Smooth muscle cell (in vitro differentiated cells): ENCODE results near the gene RHOH. TPM values are rescaled to one million over a fixed set of nuclear protein-coding genes. Genes with fewer than 3 reads are reported as not detected.

Source experiments
- DNase-seq: peaks from one replicate; lab custom pipeline; 2025; ENCODE audit not compliant: unreplicated experiment; lab: John Stamatoyannopoulos, UW
- H2AFZ ChIP-seq: fragments of 200-600 bp; sonication (generic); 2 replicates; pipeline ENCODE4 v1.6.0; 2016; ENCODE audit warnings: antibody characterized with exemption, low read depth, mild to moderate bottlenecking
- H3F3A ChIP-seq: fragments of 200-600 bp; sonication (generic); 2 replicates; pipeline ENCODE4 v1.6.0; 2017; ENCODE audit warnings: antibody characterized with exemption, low read depth
- H3K27ac ChIP-seq: fragments of 200-600 bp; sonication (generic); 2 replicates; pipeline ENCODE4 v1.5.1; 2016; ENCODE audit warnings: low read depth, mild to moderate bottlenecking
- H3K27me3 ChIP-seq: fragments of 200-600 bp; sonication (generic); 2 replicates; pipeline ENCODE4 v1.6.1; 2016; ENCODE audit warnings: low read depth, mild to moderate bottlenecking
- H3K36me3 ChIP-seq: fragments of 200-600 bp; sonication (generic); 2 replicates; pipeline ENCODE4 v1.5.1; 2016; ENCODE audit warnings: low read depth
- H3K4me1 ChIP-seq: fragments of 200-600 bp; sonication (generic); 2 replicates; pipeline ENCODE4 v1.5.1; 2016; ENCODE audit warnings: low read depth
- H3K4me2 ChIP-seq: fragments of 200-600 bp; sonication (generic); 2 replicates; pipeline ENCODE4 v1.6.0; 2016; ENCODE audit warnings: mild to moderate bottlenecking
- H3K4me3 ChIP-seq: fragments of 200-600 bp; sonication (generic); 2 replicates; pipeline ENCODE4 v1.5.1; 2016; ENCODE audit warnings: mild to moderate bottlenecking
- H3K79me2 ChIP-seq: fragments of 200-600 bp; sonication (generic); 2 replicates; pipeline ENCODE4 v1.6.0; 2016; ENCODE audit warnings: low read depth, mild to moderate bottlenecking
- H3K9ac ChIP-seq: fragments of 200-600 bp; sonication (generic); 2 replicates; pipeline ENCODE4 v1.6.0; 2016; ENCODE audit warnings: low read depth
- H3K9me3 ChIP-seq: fragments of 200-600 bp; sonication (generic); replicated peaks from 2 replicates; pipeline ENCODE4 v1.5.1; 2016; ENCODE audit warnings: low read depth
- H4K20me1 ChIP-seq: fragments of 200-600 bp; sonication (generic); 2 replicates; pipeline ENCODE4 v1.6.0; 2016; ENCODE audit warnings: low read depth
- WGBS: methylation state at CpG from one replicate; pipeline ENCODE4 v1.1.7; 2016; ENCODE audit warnings: low lambda C conversion rate; 5-methylcytosine and 5-hydroxymethylcytosine counted together
- polyA plus RNA-seq: library from polyadenylated mRNA; unstranded; fragments of >200 nt; fragmentation: Nextera tagmentation; extraction: Ambion mirVana; gene quantifications from 2 replicates; pipeline ENCODE4 v1.2.1, GENCODE V29; 2016
- total RNA-seq: library from RNA; depleted of rRNA; stranded (reverse); fragments of >200 nt; gene quantifications from 2 replicates; pipeline ENCODE4 v1.2.3, GENCODE V29; 2014
- TF ChIP-seq, protein P1 (sequence below): fragments of 200-600 bp; sonication (generic); IDR thresholded peaks from 2 replicates; pipeline ENCODE4 v1.5.1; 2017; ENCODE audit warnings: borderline replicate concordance, mild to moderate bottlenecking, antibody characterized with exemption; ENCODE audit not compliant: insufficient read depth, poor library complexity, severe bottlenecking

Gene RHOH
- total and polyA plus RNA-seq, 2 experiments from 2014 or later = 0.46 TPM; not detected in 1

DNA sequence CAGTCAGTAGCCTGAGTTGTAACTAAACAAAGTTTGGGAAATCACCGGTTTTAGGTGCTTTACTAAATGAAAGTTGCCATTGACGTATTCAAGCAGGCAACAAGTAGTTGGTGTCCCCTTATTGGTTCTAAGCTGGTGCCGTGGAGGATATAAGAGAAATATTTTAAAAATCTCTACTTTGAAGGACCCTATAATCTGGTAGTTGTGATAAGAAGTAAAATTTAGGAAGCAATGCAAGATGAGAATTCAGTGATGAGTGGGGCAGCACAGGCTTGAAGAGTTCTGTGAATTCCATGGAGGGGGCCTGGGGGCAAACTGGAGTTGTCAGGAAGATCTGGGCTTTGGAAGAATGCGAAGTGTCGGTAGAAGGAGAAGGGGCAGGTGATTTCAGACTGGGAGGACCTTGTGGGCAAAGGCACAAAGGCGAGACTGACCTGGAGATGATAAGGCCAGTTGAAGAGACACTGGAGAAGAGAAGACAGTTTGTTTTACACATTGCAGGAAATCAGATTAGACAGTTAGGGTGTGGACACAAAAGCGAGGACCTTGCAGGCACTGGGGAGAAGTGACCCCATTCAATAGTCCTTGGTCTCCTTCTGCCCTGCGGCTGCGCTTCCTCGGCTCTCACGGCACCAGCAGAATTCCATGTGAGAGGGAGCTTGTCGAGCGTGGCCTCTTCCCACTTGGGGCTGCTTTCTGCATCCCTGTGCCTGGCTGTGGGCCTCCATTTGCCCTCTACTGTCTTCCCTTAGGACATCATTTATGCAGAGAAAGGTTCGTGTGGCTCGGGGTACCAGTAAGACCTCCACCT, 1.3 kb downstream of the RHOH start:
- Histone ChIP-seq H3K9me3 (no peaks in the 10 kb centered on the region), H3K79me2 (no peaks in the 10 kb centered on the region), H3K27ac (no peak overlapping the region), H3K4me2 (no peak overlapping the region), H3F3A (no peaks in the 10 kb centered on the region), H3K4me1 (peaks cover 23% of the 10 kb centered on the region), H3K4me3 (no peak overlapping the region), H4K20me1 (no peaks in the 10 kb centered on the region), H3K36me3 (no peaks in the 10 kb centered on the region), H3K9ac (no peak overlapping the region), H3K27me3 (no peaks in the 10 kb centered on the region), H2AFZ (no peak overlapping the region)
- WGBS = 78% methylated on average over 15 of the region's 15 CpGs
- TF ChIP-seq, protein P1, sequence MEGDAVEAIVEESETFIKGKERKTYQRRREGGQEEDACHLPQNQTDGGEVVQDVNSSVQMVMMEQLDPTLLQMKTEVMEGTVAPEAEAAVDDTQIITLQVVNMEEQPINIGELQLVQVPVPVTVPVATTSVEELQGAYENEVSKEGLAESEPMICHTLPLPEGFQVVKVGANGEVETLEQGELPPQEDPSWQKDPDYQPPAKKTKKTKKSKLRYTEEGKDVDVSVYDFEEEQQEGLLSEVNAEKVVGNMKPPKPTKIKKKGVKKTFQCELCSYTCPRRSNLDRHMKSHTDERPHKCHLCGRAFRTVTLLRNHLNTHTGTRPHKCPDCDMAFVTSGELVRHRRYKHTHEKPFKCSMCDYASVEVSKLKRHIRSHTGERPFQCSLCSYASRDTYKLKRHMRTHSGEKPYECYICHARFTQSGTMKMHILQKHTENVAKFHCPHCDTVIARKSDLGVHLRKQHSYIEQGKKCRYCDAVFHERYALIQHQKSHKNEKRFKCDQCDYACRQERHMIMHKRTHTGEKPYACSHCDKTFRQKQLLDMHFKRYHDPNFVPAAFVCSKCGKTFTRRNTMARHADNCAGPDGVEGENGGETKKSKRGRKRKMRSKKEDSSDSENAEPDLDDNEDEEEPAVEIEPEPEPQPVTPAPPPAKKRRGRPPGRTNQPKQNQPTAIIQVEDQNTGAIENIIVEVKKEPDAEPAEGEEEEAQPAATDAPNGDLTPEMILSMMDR = no peak
- no peak for DNase-seq

DNA sequence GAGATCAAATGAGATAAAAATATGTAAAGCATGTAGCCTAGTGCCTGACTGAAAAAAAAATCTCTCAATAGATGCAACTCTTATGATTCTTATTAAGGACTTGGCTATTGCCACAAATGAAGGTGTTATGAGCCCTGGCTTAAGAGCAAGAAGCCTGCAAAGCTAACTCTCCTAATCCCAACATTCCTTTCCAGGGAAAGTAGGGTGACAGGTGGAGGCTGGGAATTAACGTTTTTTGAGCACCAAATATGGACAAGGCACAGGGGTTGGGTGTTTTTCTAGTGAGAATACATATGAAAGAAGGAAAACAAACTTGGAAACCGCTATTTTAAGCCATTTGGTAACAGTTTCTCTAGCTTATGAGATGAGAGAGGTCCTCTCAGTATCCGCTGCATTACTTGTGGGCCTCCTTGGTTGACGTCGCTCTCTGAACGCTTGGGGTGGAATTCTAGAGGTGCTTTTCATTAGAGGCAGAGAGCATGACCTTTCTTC, 2.4 kb downstream of the RHOH start:
- no peaks in the 10 kb centered on the region for H3K9me3 ChIP-seq
- WGBS = 87% methylated on average over 6 of the region's 6 CpGs

DNA sequence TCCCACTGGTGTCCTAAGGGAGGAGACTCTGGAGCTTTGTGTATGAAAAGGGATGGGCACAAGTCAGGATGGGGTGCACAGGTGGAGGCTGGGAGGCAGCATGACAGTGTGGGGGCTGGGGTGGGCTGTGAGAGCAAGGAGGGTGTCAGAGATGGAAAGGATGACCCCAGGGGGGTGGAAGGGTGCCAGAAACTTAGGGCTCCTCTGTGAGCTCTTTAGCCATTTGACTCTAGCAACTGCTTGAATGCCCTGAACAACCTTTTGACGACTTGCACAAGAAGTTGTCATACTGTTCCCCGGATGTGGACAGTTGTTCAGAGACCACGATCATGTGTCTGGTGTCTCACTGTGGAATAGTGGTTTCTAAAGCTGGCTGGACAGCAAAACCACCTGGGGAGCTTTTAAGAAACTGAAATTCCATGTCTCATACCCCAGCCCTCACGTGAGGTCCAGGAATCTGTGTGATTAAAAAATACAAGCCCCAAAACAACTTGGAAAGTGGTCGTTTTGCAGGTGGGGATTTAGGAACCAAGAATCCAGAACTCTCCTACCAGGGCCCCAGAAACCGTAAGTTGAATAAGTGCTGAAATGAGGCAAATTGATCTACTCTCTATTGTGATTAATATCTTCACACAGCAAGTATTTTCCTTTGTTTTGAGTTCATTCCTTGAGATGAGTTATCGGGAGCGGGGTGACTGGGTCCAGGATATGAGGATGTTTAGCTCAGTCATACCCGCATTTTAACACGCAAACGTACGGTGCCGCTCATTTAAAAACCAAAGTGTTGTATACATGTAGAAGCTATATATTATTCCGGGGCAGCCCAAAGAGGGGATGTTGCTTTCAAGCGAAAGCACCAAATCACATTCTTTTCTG, 3.4 kb downstream of the RHOH start:
- Histone ChIP-seq H2AFZ (peak overlapping the region; percentile 7), H3F3A (no peaks in the 10 kb centered on the region), H4K20me1 (no peaks in the 10 kb centered on the region), H3K36me3 (no peaks in the 10 kb centered on the region), H3K9ac (no peak overlapping the region), H3K4me1 (peaks cover 21% of the 10 kb centered on the region), H3K27ac (no peak overlapping the region), H3K27me3 (no peaks in the 10 kb centered on the region), H3K79me2 (no peaks in the 10 kb centered on the region), H3K4me3 (no peak overlapping the region), H3K4me2 (peak overlapping the region; percentile 22), H3K9me3 (no peaks in the 10 kb centered on the region)
- 82% methylated on average over 15 of the region's 15 CpGs for WGBS
- no peak for DNase-seq
- TF ChIP-seq, protein P1 = no peak

More for the DNA sequence above, 2.4 kb downstream of the RHOH start:
- Histone ChIP-seq H3K27me3 (no peaks in the 10 kb centered on the region), H3F3A (no peaks in the 10 kb centered on the region), H2AFZ (no peak overlapping the region), H3K4me1 (peaks cover 21% of the 10 kb centered on the region), H3K4me3 (no peak overlapping the region), H3K27ac (no peak overlapping the region), H4K20me1 (no peaks in the 10 kb centered on the region), H3K79me2 (no peaks in the 10 kb centered on the region), H3K9ac (no peak overlapping the region), H3K36me3 (no peaks in the 10 kb centered on the region), H3K4me2 (no peak overlapping the region)
- no peak for DNase-seq
- TF ChIP-seq, protein P1 = no peak
